HepG2 (cell line): ENCODE data around the gene OSBP. TPM values are rescaled to one million over a fixed set of nuclear protein-coding genes. Genes with fewer than 3 reads are reported as not detected.
A peak's percentile ranks its signal among the peaks of the same experiment; 100 is the strongest.

ENCODE experiments used
- ATAC-seq: fragments of 200-7000 bp; cut with Tn5 transposase; 3 replicates; pipeline ENCODE4 v1.9.1; 2020; ENCODE audit warnings: mild to moderate bottlenecking, moderate library complexity
- BruUV-seq: library from RNA; stranded (reverse); fragments of 400-500 nt; replicated peaks from 2 replicates; lab custom pipeline; 2021; lab: Mats Ljungman, UMichigan
- CTCF ChIA-PET: fragments of 300-600 bp; formaldehyde crosslinking; extraction: SDS; loops from one replicate; lab custom pipeline; 2021; ENCODE audit warnings: low total read pairs, inconsistent platforms, low intra/inter-chr PET ratio; lab: Yijun Ruan, JAX
- POLR2A ChIA-PET: fragments of 350-600 bp; sonication (Branson Sonifier 250); formaldehyde crosslinking; loops from one replicate; lab custom pipeline; 2020; ENCODE audit warnings: antibody characterized with exemption, inconsistent platforms; lab: Yijun Ruan, JAX
- DNase-seq: peaks from one replicate; pipeline ENCODE4 v3.0.0-alpha.2; 2015; ENCODE audit warnings: low spot score
- FAIRE-seq: peaks from 3 replicates; lab custom pipeline; 2011; peaks lifted over from hg19 to GRCh38; lab: Jason Lieb, UNC
- H2AFZ ChIP-seq: one replicate; pipeline ENCODE4 v1.6.1; 2011; ENCODE audit warnings: low read length, inconsistent platforms
- H3K27ac ChIP-seq: fragments of 300-600 bp; 3 replicates; pipeline ENCODE4 v1.8.0; 2011; ENCODE audit warnings: mixed run types, mild to moderate bottlenecking, mixed read lengths, low read length, inconsistent platforms; ENCODE audit not compliant: insufficient read depth; ENCODE audit errors: extremely low read length
- H3K27me3 ChIP-seq, 2 experiments: fragments of 200-600 bp in 1 of 2; 2 replicates in 1 of 2; 3 replicates in 1 of 2; pipeline versions ENCODE4 v1.6.0 to v1.8.0; 2011; ENCODE audit warnings: low read length in 2 of 2, mild to moderate bottlenecking in 2 of 2, moderate library complexity in 2 of 2, inconsistent platforms in 1 of 2; ENCODE audit not compliant: insufficient read depth in 2 of 2, control insufficient read depth in 1 of 2
- H3K36me3 ChIP-seq, 2 experiments: fragments of 200-600 bp in 1 of 2; replicated peaks in 1 of 2; 2 replicates in 1 of 2; 3 replicates in 1 of 2; pipeline versions ENCODE4 v1.5.1 to v1.8.0; 2011; ENCODE audit warnings: low read length in 2 of 2, inconsistent platforms in 1 of 2; ENCODE audit not compliant: insufficient read depth in 2 of 2, control insufficient read depth in 1 of 2
- H3K4me1 ChIP-seq: 2 replicates; pipeline ENCODE4 v1.5.1; 2012; ENCODE audit warnings: low read length, inconsistent platforms; ENCODE audit not compliant: insufficient read depth
- H3K4me2 ChIP-seq: 2 replicates; pipeline ENCODE4 v1.6.0; 2011; ENCODE audit warnings: low read depth, low read length, inconsistent platforms
- H3K4me3 ChIP-seq, 3 experiments: fragments of 200-600 bp in 1 of 3; sonication (generic), shearing (Covaris generic) in 1 of 3; replicated peaks in 1 of 3; 2 replicates each; pipeline ENCODE4 v1.5.1; 2011 to 2016; ENCODE audit warnings: low read length in 3 of 3, inconsistent platforms in 2 of 3, low read depth in 2 of 3, mild to moderate bottlenecking in 2 of 3, control low read depth in 1 of 3, mixed read lengths in 1 of 3; ENCODE audit not compliant: insufficient read depth in 1 of 3
- H3K79me2 ChIP-seq: one replicate; pipeline ENCODE4 v1.6.1; 2011; ENCODE audit warnings: low read length, inconsistent platforms; ENCODE audit not compliant: insufficient read depth
- H3K9ac ChIP-seq: 2 replicates; pipeline ENCODE4 v1.6.0; 2011; ENCODE audit warnings: mild to moderate bottlenecking, low read depth, low read length, inconsistent platforms; ENCODE audit not compliant: insufficient read depth
- H3K9me3 ChIP-seq: 2 replicates; pipeline ENCODE4 v1.5.1; 2012; ENCODE audit warnings: mild to moderate bottlenecking, low read length
- H4K20me1 ChIP-seq: 2 replicates; pipeline ENCODE4 v1.6.0; 2011; ENCODE audit warnings: inconsistent platforms, mild to moderate bottlenecking, low read length, moderate library complexity; ENCODE audit not compliant: insufficient read depth
- ARID4A ChIP-seq: sonication (generic); formaldehyde crosslinking; IDR thresholded peaks from 2 replicates; pipeline ENCODE4 v1.5.0; 2020; ENCODE audit warnings: mild to moderate bottlenecking, missing genetic modification reagents, borderline replicate concordance
- CSRNP1 ChIP-seq: sonication (generic); formaldehyde crosslinking; IDR thresholded peaks from 2 replicates; pipeline ENCODE4 v1.8.1; 2023; ENCODE audit warnings: mild to moderate bottlenecking, missing genetic modification reagents
- FOXO4 ChIP-seq: sonication (generic); formaldehyde crosslinking; conservative IDR thresholded peaks from 2 replicates; pipeline ENCODE4 v1.8.1; 2023; ENCODE audit warnings: missing genetic modification reagents
- HIC2 ChIP-seq: sonication (generic); formaldehyde crosslinking; IDR thresholded peaks from 2 replicates; pipeline ENCODE4 v1.9.0; 2022; ENCODE audit warnings: low read depth, missing genetic modification reagents
- HNF1A ChIP-seq, 2 experiments: sonication (generic) in 1 of 2; formaldehyde crosslinking in 1 of 2; IDR thresholded peaks; 2 replicates each; pipeline versions ENCODE4 v1.4.0 to v1.6.1; 2016 to 2020; ENCODE audit warnings: borderline replicate concordance in 1 of 2, low read depth in 1 of 2, mild to moderate bottlenecking in 1 of 2, missing genetic modification reagents in 1 of 2
- ZNF12 ChIP-seq: sonication (generic); formaldehyde crosslinking; IDR thresholded peaks from 2 replicates; pipeline ENCODE4 v1.5.0; 2020; ENCODE audit warnings: missing genetic modification reagents
- ZNF3 ChIP-seq: IDR thresholded peaks from 2 replicates; pipeline ENCODE4 v1.7.0; 2017; ENCODE audit warnings: inconsistent platforms
- ZNF543 ChIP-seq: sonication (generic); formaldehyde crosslinking; IDR thresholded peaks from 2 replicates; pipeline ENCODE4 v1.4.0; 2020; ENCODE audit warnings: mild to moderate bottlenecking, missing genetic modification reagents
- WGBS: methylation state at CpG from one replicate; pipeline ENCODE4 v1.1.6; 2017; ENCODE audit warnings: low lambda C conversion rate; 5-methylcytosine and 5-hydroxymethylcytosine counted together
- in situ Hi-C: cut with HindIII; loops from 2 replicates; pipeline ENCODE4 v1.10.0; 2017; ENCODE audit warnings: low pct_unique_long_range_greater_than_20kb; ENCODE audit not compliant: extremely low pct_ligation_motif_present
- intact Hi-C: fragments of 100-400 bp; cut with micrococcal nuclease; formaldehyde crosslinking; loops from one replicate; pipeline ENCODE4 v1.10.0; 2022; ENCODE audit not compliant: unreplicated experiment
- polyA plus RNA-seq, 8 experiments: library from polyadenylated mRNA; depleted of rRNA in 3 of 8; stranded (reverse) in 7 of 8; unstranded in 1 of 8; fragments of >200 nt; fragmentation: Illumina TruSeq in 4 of 8; extraction: Trizol in 4 of 8; gene quantifications; 2 replicates each; pipeline versions ENCODE4 v1.2.1 to v1.2.3, GENCODE V29; 2011 to 2016; ENCODE audit warnings: low read depth in 4 of 8, missing spikeins in 1 of 8, mixed read lengths in 1 of 8; ENCODE audit not compliant: insufficient read depth in 1 of 8
- total RNA-seq, 5 experiments: library from RNA; depleted of rRNA; stranded (reverse); fragments of >200 nt; fragmentation: Illumina TruSeq; extraction: Trizol; gene quantifications; 2 replicates each; pipeline ENCODE4 v1.2.3, GENCODE V29; 2016; ENCODE audit warnings: low read depth in 1 of 5

Gene OSBP
- total and polyA plus RNA-seq, 2 of the 13 experiments (the other 11 are each of a cell fraction or from before 2014, with no cell fraction given), result 12.1 to 13.5 TPM

- TF ChIP-seq ARID4A (CRISPR knock-in tag), result no peak
- TF ChIP-seq ZNF3 (CRISPR knock-in tag), result no peak
- TF ChIP-seq FOXO4 (CRISPR knock-in tag), result no peak
- TF ChIP-seq HIC2 (CRISPR knock-in tag), result no peak
These were observed 13.1 kb downstream of the OSBP start (continued) for GRCh38 chr11:59602432-59602831.

GRCh38 chr11:59601788-59602187, 13.8 kb downstream of the OSBP start:
- no peaks in the 10 kb centered on the region for H3K79me2 ChIP-seq
- no peak overlapping the region for H2AFZ ChIP-seq
- DNase-seq (peak; percentile 20), FAIRE-seq (no peak), ATAC-seq (no peak)
- ChIA-PET POLR2A (no interaction called here), CTCF (no interaction called here)
- no peaks in the 10 kb centered on the region for H4K20me1 ChIP-seq
- no peaks in the 10 kb centered on the region for H3K9me3 ChIP-seq
- no TSS peak for BruUV-seq
- H3K27me3 ChIP-seq, result no peaks in the 10 kb centered on the region
- H3K9ac ChIP-seq, result no peak overlapping the region
- intact Hi-C loops (no loop called here), in situ Hi-C loops (no loop called here)
- H3K4me2 ChIP-seq, result no peak overlapping the region
- no peak overlapping the region for H3K27ac ChIP-seq
- peaks cover 33 to 84% of the 10 kb centered on the region in 2 experiments for H3K36me3 ChIP-seq
- H3K4me1 ChIP-seq, result no peaks in the 10 kb centered on the region
- H3K4me3 ChIP-seq, result no peak overlapping the region
- 84% methylated on average over 4 of the region's 4 CpGs for WGBS
- no peak for TF ChIP-seq ZNF543 (CRISPR knock-in tag)
- TF ChIP-seq HNF1A (IDR thresholded peaks at IDR 0.05; ENCODE audit: low read depth), result no peak
- no peak for TF ChIP-seq HNF1A (CRISPR knock-in tag; IDR thresholded peaks at IDR 0.05; ENCODE audit: borderline replicate concordance)
- TF ChIP-seq CSRNP1 (CRISPR knock-in tag), result no peak
- TF ChIP-seq ZNF12 (CRISPR knock-in tag), result no peak
